BE2C (cell line): ENCODE results near the gene PRPS2. TPM values are rescaled to one million over a fixed set of nuclear protein-coding genes. Genes with fewer than 3 reads are reported as not detected.

ENCODE experiments used
- DNase-seq: peaks from one replicate; pipeline ENCODE4 v3.0.0-alpha.2; 2020
- H3K27me3 ChIP-seq: fragments of 250-450 bp; sonication (Bioruptor Pico); 2 replicates; pipeline ENCODE4 v1.5.1; 2020; ENCODE audit warnings: mild to moderate bottlenecking
- H3K36me3 ChIP-seq: fragments of 250-450 bp; sonication (Bioruptor Pico); 2 replicates; pipeline ENCODE4 v1.5.1; 2020; ENCODE audit warnings: mild to moderate bottlenecking
- H3K4me1 ChIP-seq: fragments of 250-450 bp; sonication (Bioruptor Pico); 2 replicates; pipeline ENCODE4 v1.5.1; 2020
- H3K4me3 ChIP-seq: 2 replicates; pipeline ENCODE4 v1.5.1; 2011; ENCODE audit warnings: low read depth, low read length
- H3K9me3 ChIP-seq: fragments of 250-450 bp; sonication (Bioruptor Pico); 2 replicates; pipeline ENCODE4 v1.5.1; 2020
- polyA plus RNA-seq: library from polyadenylated mRNA; unstranded; fragments of >200 nt; gene quantifications from one replicate; pipeline ENCODE4 v1.2.1, GENCODE V29; 2012; ENCODE audit warnings: low read depth, missing spikeins; ENCODE audit not compliant: insufficient read length, insufficient read depth
- TF ChIP-seq, protein P1 (sequence below): IDR thresholded peaks from 2 replicates; pipeline ENCODE4 v1.5.1; 2012; ENCODE audit warnings: mild to moderate bottlenecking, low read depth, low read length

The PRPS2 gene
- 15.3 TPM for polyA plus RNA-seq

DNA sequence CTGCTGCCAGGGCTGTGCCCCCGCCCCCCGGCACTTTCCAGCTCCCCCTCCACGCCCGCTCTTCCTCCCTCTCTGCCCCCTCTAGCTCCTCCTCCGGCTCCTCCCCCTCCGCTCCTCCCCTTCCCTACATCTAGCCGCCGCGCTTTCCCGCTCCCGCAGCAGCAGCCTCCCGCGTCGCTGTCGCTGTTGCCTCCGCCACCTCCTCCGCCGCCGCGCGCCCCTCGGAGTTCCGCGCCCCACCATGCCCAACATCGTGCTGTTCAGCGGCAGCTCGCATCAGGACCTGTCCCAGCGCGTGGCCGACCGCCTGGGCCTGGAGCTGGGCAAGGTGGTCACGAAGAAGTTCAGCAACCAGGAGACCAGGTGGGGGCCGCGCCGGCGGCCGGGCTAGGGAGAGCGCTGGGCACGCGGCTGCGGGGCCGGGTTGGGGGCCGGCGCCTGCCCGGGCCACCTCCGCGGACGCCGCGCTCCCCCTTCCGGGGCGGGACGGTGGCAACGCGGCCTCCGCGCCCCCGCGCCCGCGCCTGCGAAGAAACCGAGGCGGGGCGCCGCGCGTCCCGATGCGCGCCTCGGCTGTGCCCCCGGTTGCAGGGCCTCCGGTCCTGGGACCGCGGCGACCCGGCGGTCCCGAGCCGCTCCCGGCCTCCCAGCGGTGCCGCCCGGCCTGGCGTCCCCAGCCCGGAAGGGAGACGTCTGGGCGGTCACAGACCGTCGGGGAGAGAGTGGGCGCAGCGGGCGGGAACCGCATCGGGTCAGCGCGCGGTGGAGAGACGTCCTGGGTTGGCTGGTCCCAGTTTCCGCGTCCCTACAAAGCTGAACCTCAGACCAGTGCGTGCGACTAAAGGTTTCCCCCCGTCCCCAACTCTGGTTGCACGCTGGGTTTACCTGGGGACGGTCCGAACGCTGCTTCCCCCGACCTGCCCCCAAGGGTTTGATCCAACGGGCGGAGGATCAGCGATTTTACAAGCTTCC is at the start of gene PRPS2:
TSS of gene PRPS2 (plus strand) at position 156 of the 972 bp plus-strand sequence. CDS start at position 242, 86 bp downstream.
- TF ChIP-seq, protein P1, sequence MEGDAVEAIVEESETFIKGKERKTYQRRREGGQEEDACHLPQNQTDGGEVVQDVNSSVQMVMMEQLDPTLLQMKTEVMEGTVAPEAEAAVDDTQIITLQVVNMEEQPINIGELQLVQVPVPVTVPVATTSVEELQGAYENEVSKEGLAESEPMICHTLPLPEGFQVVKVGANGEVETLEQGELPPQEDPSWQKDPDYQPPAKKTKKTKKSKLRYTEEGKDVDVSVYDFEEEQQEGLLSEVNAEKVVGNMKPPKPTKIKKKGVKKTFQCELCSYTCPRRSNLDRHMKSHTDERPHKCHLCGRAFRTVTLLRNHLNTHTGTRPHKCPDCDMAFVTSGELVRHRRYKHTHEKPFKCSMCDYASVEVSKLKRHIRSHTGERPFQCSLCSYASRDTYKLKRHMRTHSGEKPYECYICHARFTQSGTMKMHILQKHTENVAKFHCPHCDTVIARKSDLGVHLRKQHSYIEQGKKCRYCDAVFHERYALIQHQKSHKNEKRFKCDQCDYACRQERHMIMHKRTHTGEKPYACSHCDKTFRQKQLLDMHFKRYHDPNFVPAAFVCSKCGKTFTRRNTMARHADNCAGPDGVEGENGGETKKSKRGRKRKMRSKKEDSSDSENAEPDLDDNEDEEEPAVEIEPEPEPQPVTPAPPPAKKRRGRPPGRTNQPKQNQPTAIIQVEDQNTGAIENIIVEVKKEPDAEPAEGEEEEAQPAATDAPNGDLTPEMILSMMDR, result no peak
- Histone ChIP-seq H3K4me1 (no peaks in the 10 kb centered on the region), H3K4me3 (peak within 1 kb of the TSS; percentile 63), H3K9me3 (no peaks in the 10 kb centered on the region), H3K27me3 (no peaks in the 10 kb centered on the region), H3K36me3 (no peaks in the 10 kb centered on the region)
- peak; percentile 75 for DNase-seq

DNA sequence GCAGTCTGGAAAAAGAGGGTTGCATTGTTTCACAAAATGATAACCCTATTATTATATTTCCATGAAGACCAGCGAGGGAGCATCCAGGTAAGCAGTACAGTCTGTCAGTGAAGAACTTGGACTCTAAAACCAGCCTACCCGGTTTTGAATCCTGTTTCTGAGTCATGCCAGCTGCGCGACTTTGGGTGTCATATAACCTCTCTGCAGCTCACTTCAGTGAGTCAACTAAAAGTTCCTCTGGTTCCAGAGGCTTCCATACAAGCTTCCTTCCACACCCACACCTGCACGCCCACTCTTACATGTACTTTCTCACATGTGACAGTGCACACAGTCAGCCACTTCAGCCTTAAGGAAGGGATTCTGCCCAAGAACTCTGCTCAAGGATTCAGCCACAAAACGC is 49.8 kb upstream of the PRPS2 start:
- Histone ChIP-seq H3K4me3 (no peak overlapping the region), H3K9me3 (no peaks in the 10 kb centered on the region), H3K4me1 (no peaks in the 10 kb centered on the region), H3K27me3 (no peaks in the 10 kb centered on the region), H3K36me3 (no peaks in the 10 kb centered on the region)
- TF ChIP-seq, protein P1, result no peak
- DNase-seq, result no peak

DNA sequence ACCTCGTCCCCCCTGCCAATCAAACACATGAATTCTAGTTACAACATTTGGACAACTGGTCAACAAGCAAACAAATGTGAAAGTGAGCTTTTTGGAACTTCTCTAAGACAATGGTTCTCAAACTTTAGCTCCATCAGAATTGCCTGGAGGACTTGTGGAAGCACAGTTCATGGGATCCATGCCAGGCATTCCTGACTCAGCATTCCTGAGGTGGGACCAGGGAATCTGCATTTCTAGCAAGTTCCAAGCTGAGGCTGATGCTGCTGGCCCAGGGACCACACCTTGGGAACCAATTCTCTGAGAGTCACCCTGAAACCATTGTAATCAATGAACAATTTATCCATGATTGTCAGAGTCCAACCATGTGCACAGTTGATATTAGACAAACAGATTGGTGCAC is 43.8 kb upstream of the PRPS2 start:
- no peaks in the 10 kb centered on the region for H3K36me3 ChIP-seq

DNA sequence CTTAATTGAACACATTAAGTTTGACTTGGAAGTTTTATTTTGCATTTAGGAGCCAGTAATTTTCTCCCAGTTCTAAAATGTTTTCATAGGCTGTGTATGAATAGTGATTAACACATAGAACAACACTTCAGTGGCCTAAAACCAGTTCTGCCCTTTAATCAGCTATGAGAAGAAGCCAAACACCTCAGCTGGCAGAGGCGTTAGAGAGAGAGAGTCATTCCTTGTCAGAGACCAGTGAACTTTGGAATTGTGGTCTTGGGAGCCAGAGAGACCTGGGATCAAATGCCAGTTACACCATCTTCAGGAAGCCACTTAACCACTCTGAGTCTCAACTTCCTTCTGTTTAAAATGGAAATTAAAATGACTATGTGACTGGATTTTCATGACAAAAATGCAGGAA is 39.3 kb upstream of the PRPS2 start:
- Histone ChIP-seq H3K4me3 (no peak overlapping the region), H3K9me3 (no peaks in the 10 kb centered on the region), H3K36me3 (no peaks in the 10 kb centered on the region), H3K27me3 (no peaks in the 10 kb centered on the region), H3K4me1 (no peaks in the 10 kb centered on the region)
- DNase-seq, result no peak
- TF ChIP-seq, protein P1, result no peak

More for the DNA sequence above, 43.8 kb upstream of the PRPS2 start:
- Histone ChIP-seq H3K27me3 (no peaks in the 10 kb centered on the region), H3K9me3 (no peaks in the 10 kb centered on the region), H3K4me1 (no peaks in the 10 kb centered on the region), H3K4me3 (no peak overlapping the region)
- TF ChIP-seq, protein P1, result no peak
- DNase-seq, result no peak

DNA sequence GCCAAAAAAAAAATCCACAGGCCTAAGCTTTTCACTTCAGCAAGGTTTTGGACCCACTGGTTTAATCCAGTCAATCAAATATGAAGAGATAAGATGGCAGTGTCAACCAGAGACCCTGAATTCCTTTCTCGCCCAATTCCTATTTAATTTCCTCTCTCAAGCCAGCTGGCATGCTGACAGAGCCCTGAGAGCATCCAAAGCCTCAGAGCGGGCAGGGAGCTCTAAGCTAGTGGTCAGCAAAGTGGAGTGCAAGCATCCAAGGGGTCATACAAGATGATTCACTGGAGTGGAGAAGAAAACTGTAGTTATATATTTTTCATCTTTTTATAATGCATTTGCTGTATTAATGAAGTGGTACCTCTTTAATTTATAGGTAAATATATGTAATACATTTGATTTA is 37.8 kb upstream of the PRPS2 start:
- Histone ChIP-seq H3K27me3 (no peaks in the 10 kb centered on the region), H3K4me3 (no peak overlapping the region), H3K9me3 (no peaks in the 10 kb centered on the region), H3K4me1 (no peaks in the 10 kb centered on the region), H3K36me3 (no peaks in the 10 kb centered on the region)
- TF ChIP-seq, protein P1, result no peak
- DNase-seq, result no peak

DNA sequence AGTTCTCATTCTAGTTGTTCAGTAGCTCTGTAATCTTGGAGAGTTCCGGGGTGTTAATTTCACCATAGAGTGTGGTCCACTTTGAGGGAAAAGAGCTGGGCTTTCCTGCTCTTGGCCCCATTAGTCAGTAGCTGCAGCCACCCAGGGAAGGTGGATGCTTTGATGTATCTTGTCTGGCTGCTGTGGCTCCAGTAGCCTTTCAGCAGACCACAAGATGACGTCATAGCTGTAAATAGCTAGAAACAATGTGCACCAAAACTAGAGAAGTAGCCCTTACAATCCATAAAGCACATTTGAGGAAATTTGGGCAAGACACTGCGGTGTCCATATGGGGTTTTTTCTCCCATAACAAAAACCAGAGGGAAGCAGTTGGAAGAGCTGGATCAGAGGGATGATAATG is 32.9 kb upstream of the PRPS2 start:
- Histone ChIP-seq H3K36me3 (no peaks in the 10 kb centered on the region), H3K27me3 (no peaks in the 10 kb centered on the region), H3K4me3 (no peak overlapping the region), H3K4me1 (no peaks in the 10 kb centered on the region), H3K9me3 (no peaks in the 10 kb centered on the region)
- no peak for DNase-seq
- TF ChIP-seq, protein P1, result no peak
